ENCODE measurements around the gene LRRN3. TPM values are rescaled to one million over a fixed set of nuclear protein-coding genes. Genes with fewer than 3 reads are reported as not detected.

Gene LRRN3
- total and polyA plus RNA-seq, 2 experiments from 2014 or later, result 0.40 TPM; not detected in 1

GRCh38 chr7:111146136-111146535, 55.2 kb downstream of the LRRN3 start:
- no peaks in the 10 kb centered on the region for H3K9me2 ChIP-seq (ENCODE audit: insufficient read depth)
- Mint-ChIP-seq H3K27me3 (ENCODE audit: insufficient read depth, low read depth, poor library complexity) (peaks cover 2% of the 10 kb centered on the region), H3K27ac (no peak overlapping the region), H3K4me3 (no peak overlapping the region), H3K9me3 (no peaks in the 10 kb centered on the region), H3K4me1 (0 out of 3 replicates have a peak, but pooled peaks cover 2% of the 10 kb centered on the region), H3K36me3 (ENCODE audit: low read depth) (no peaks in the 10 kb centered on the region)
- no peak for DNase-seq (ENCODE audit: low spot score)
- no peak for ATAC-seq
- no peak overlapping the region for H3K4me3 ChIP-seq
- no peaks in the 10 kb centered on the region for H3K36me3 ChIP-seq (ENCODE audit: insufficient read depth)
- no peaks in the 10 kb centered on the region for H4K20me1 ChIP-seq (replicated peaks; ENCODE audit: insufficient read depth)
- no peaks in the 10 kb centered on the region for H3F3A ChIP-seq (replicated peaks; ENCODE audit: low read depth)
- H3K27ac ChIP-seq (ENCODE audit: low read depth), result no peak overlapping the region
- no peak overlapping the region for H3K4me2 ChIP-seq
- no peaks in the 10 kb centered on the region for H3K79me2 ChIP-seq (replicated peaks; ENCODE audit: insufficient read depth)
- TF ChIP-seq REST (IDR thresholded peaks at IDR 0.05; ENCODE audit: unreplicated experiment) (no peak), ZNF114 (CRISPR knock-in tag; IDR thresholded peaks at IDR 0.05) (no peak), JUNB (IDR thresholded peaks at IDR 0.05; ENCODE audit: unreplicated experiment) (no peak), POLR2AphosphoS5 (IDR thresholded peaks at IDR 0.05; ENCODE audit: low read depth) (no peak), CTCF (conservative IDR thresholded peaks at IDR 0.05; ENCODE audit: low read depth in 2 of 2) (no peak), NANOG (IDR thresholded peaks at IDR 0.05; ENCODE audit: borderline replicate concordance) (no peak), EZH2phosphoT487 (IDR thresholded peaks at IDR 0.05; ENCODE audit: unreplicated experiment) (no peak), EZH2 (IDR thresholded peaks at IDR 0.05; ENCODE audit: low read depth, unreplicated experiment) (no peak), ETS1 (IDR thresholded peaks at IDR 0.05) (no peak), STAT1 (IDR thresholded peaks at IDR 0.05; ENCODE audit: unreplicated experiment) (no peak), ZNF331 (CRISPR knock-in tag; IDR thresholded peaks at IDR 0.05; ENCODE audit: low read depth) (no peak), ZNF462 (CRISPR knock-in tag; IDR thresholded peaks at IDR 0.05) (no peak), CREB1 (CRISPR knock-in tag; IDR thresholded peaks at IDR 0.05; ENCODE audit: low read depth) (no peak)
- no peak overlapping the region for H2AFZ ChIP-seq
- no peaks in the 10 kb centered on the region for H3K27me3 ChIP-seq (ENCODE audit: insufficient read depth)
- H3K4me1 ChIP-seq (ENCODE audit: insufficient read depth), result no peaks in the 10 kb centered on the region

Data from GM23338 (cell line).